GM12878 (cell line): ENCODE results near the gene CMTM4. TPM values are rescaled to one million over a fixed set of nuclear protein-coding genes. Genes with fewer than 3 reads are reported as not detected.

Experiments
- ATAC-seq: fragments of 200-7000 bp; cut with Tn5 transposase; 3 replicates; pipeline ENCODE4 v1.9.1; 2020; ENCODE audit warnings: mild to moderate bottlenecking, moderate library complexity
- BruUV-seq: library from RNA; stranded (reverse); fragments of 400-500 nt; replicated peaks from 2 replicates; lab custom pipeline; 2021; lab: Mats Ljungman, UMichigan
- CTCF ChIA-PET: fragments of 300-600 bp; sonication (Branson Sonifier 250); formaldehyde crosslinking; extraction: SDS; loops from one replicate; lab custom pipeline; 2021; ENCODE audit warnings: inconsistent platforms; lab: Yijun Ruan, JAX
- POLR2A ChIA-PET: fragments of 350-600 bp; formaldehyde crosslinking; extraction: SDS; loops from one replicate; lab custom pipeline; 2021; ENCODE audit warnings: inconsistent platforms; lab: Charles Lee
- RAD21 ChIA-PET: fragments of 300-600 bp; sonication (Branson Sonifier 250); formaldehyde crosslinking; loops from one replicate; lab custom pipeline; 2023; ENCODE audit warnings: antibody characterized with exemption; ENCODE audit not compliant: unreplicated experiment; lab: Charles Lee
- SMC1A ChIA-PET: fragments of 300-600 bp; sonication (Branson Sonifier 250); formaldehyde crosslinking; loops from one replicate; lab custom pipeline; 2023; ENCODE audit not compliant: unreplicated experiment, uncharacterized antibody; lab: Charles Lee
- DNase-seq: peaks from one replicate; pipeline ENCODE4 v3.0.0-alpha.2; 2011; ENCODE audit warnings: low read depth, low spot score
- FAIRE-seq: peaks from 3 replicates; lab custom pipeline; 2011; peaks lifted over from hg19 to GRCh38; lab: Jason Lieb, UNC
- H2AFZ ChIP-seq: 2 replicates; pipeline ENCODE4 v1.6.0; 2011; ENCODE audit warnings: low read depth, low read length, control low read depth; ENCODE audit not compliant: control insufficient read depth
- H3K27ac ChIP-seq: 2 replicates; pipeline ENCODE4 v1.5.1; 2011; ENCODE audit warnings: control low read depth; ENCODE audit not compliant: control insufficient read depth, insufficient read depth
- H3K27me3 ChIP-seq, 2 experiments: replicated peaks in 1 of 2; 2 replicates each; pipeline versions ENCODE4 v1.6.0 to v1.6.1; 2011; ENCODE audit warnings: low read length in 1 of 2; ENCODE audit not compliant: control insufficient read depth in 2 of 2, insufficient read depth in 2 of 2
- H3K36me3 ChIP-seq, 2 experiments: 2 replicates each; pipeline ENCODE4 v1.5.1; 2011; ENCODE audit warnings: low read length in 1 of 2; ENCODE audit not compliant: control insufficient read depth in 2 of 2, insufficient read depth in 2 of 2
- H3K4me1 ChIP-seq: 2 replicates; pipeline ENCODE4 v1.6.1; 2011; ENCODE audit warnings: mild to moderate bottlenecking, low read length, moderate library complexity, mixed read lengths; ENCODE audit not compliant: control insufficient read depth, insufficient read depth
- H3K4me2 ChIP-seq: 2 replicates; pipeline ENCODE4 v1.6.0; 2011; ENCODE audit warnings: control low read depth; ENCODE audit not compliant: control insufficient read depth, insufficient read depth
- H3K4me3 ChIP-seq: fragments of 200-600 bp; sonication (generic); 2 replicates; pipeline ENCODE4 v1.5.1; 2016
- H3K79me2 ChIP-seq: 2 replicates; pipeline ENCODE4 v1.6.0; 2011; ENCODE audit warnings: low read length; ENCODE audit not compliant: control insufficient read depth, insufficient read depth
- H3K9ac ChIP-seq: 2 replicates; pipeline ENCODE4 v1.8.0; 2011; ENCODE audit warnings: low read length, control low read depth, mixed read lengths; ENCODE audit not compliant: control insufficient read depth, insufficient read depth
- H3K9me3 ChIP-seq: replicated peaks from 3 replicates; pipeline ENCODE4 v1.5.1; 2011; ENCODE audit warnings: mild to moderate bottlenecking, low read length; ENCODE audit not compliant: control insufficient read depth, insufficient read depth
- H4K20me1 ChIP-seq: 2 replicates; pipeline ENCODE4 v1.6.0; 2011; ENCODE audit not compliant: control insufficient read depth, insufficient read depth
- BRCA1 ChIP-seq: IDR thresholded peaks from 2 replicates; pipeline ENCODE4 v1.6.1; 2011; ENCODE audit warnings: low read depth, low read length, improper control_type of control experiment
- CTCF ChIP-seq, 3 experiments: IDR thresholded peaks in 2 of 3; conservative IDR thresholded peaks in 1 of 3; 2 replicates each; pipeline ENCODE4 v1.5.1; 2011; ENCODE audit warnings: low read depth in 3 of 3, low read length in 3 of 3, mild to moderate bottlenecking in 3 of 3, control low read depth in 2 of 3, moderate library complexity in 2 of 3, inconsistent platforms in 1 of 3, mixed read lengths in 1 of 3; ENCODE audit not compliant: control insufficient read depth in 2 of 3, insufficient read depth in 1 of 3; ENCODE audit errors: extremely low read depth in 1 of 3
- E4F1 ChIP-seq: fragments of 450-650 bp; IDR thresholded peaks from 2 replicates; pipeline ENCODE4 v1.6.1; 2018; ENCODE audit warnings: borderline replicate concordance, mild to moderate bottlenecking; ENCODE audit not compliant: partially characterized antibody
- EZH2 ChIP-seq: IDR thresholded peaks from 2 replicates; pipeline ENCODE4 v1.6.1; 2012; ENCODE audit warnings: low read depth, mild to moderate bottlenecking, control low read depth, inconsistent platforms, low read length, borderline replicate concordance; ENCODE audit not compliant: control insufficient read depth
- IKZF2 ChIP-seq, 2 experiments: fragments of 450-650 bp; IDR thresholded peaks; 2 replicates each; pipeline ENCODE4 v1.6.1; 2017; ENCODE audit warnings: mild to moderate bottlenecking in 2 of 2, moderate library complexity in 2 of 2
- JUNB ChIP-seq: IDR thresholded peaks from 2 replicates; pipeline ENCODE4 v1.6.1; 2016; ENCODE audit warnings: antibody characterized with exemption, mild to moderate bottlenecking
- SUPT20H ChIP-seq: IDR thresholded peaks from 2 replicates; pipeline ENCODE4 v1.6.1; 2011; ENCODE audit warnings: low read depth, mild to moderate bottlenecking, low read length, moderate library complexity, borderline replicate concordance; ENCODE audit not compliant: control insufficient read depth
- TAF1 ChIP-seq: IDR thresholded peaks from 2 replicates; pipeline ENCODE4 v1.6.1; 2011; ENCODE audit warnings: mild to moderate bottlenecking, low read depth, low read length, borderline replicate concordance
- ZBTB11 ChIP-seq: fragments of 450-650 bp; formaldehyde crosslinking; IDR thresholded peaks from 2 replicates; pipeline ENCODE4 v1.5.0; 2022; ENCODE audit warnings: mild to moderate bottlenecking, missing genetic modification characterization
- ZNF24 ChIP-seq: fragments of 450-650 bp; IDR thresholded peaks from 2 replicates; pipeline ENCODE4 v1.6.1; 2017; ENCODE audit warnings: antibody characterized with exemption, mild to moderate bottlenecking
- ZNF687 ChIP-seq: fragments of 450-650 bp; IDR thresholded peaks from 2 replicates; pipeline ENCODE4 v1.6.1; 2017; ENCODE audit warnings: mild to moderate bottlenecking, moderate library complexity
- WGBS: methylation state at CpG from one replicate; pipeline ENCODE4 v1.1.6; 2016; ENCODE audit warnings: low lambda C conversion rate; ENCODE audit not compliant: insufficient replicate concordance, insufficient coverage; ENCODE audit errors: missing lambda C conversion rate; 5-methylcytosine and 5-hydroxymethylcytosine counted together
- in situ Hi-C: fragments of 300-500 bp; cut with MboI; formaldehyde crosslinking; loops from 9 replicates; pipeline ENCODE4 v1.14.3; 2018; ENCODE audit warnings: mixed read lengths
- intact Hi-C: fragments of 100-400 bp; cut with micrococcal nuclease; formaldehyde crosslinking; loops from one replicate; pipeline ENCODE4 v1.14.2; 2022; ENCODE audit not compliant: unreplicated experiment
- polyA plus RNA-seq, 11 experiments: library from polyadenylated mRNA; depleted of rRNA in 4 of 11; unstranded in 6 of 11; stranded (reverse) in 5 of 11; fragments of >200 nt; fragmentation: Nextera tagmentation in 4 of 11; fragmentation: Illumina TruSeq in 1 of 11; extraction: Ambion mirVana in 4 of 11; extraction: Trizol in 1 of 11; gene quantifications; 1 replicate in 1 of 11; 2 replicates in 10 of 11; pipeline versions ENCODE4 v1.2.1 to v1.2.3, GENCODE V29; 2011 to 2016; ENCODE audit warnings: inconsistent platforms in 2 of 11, missing spikeins in 2 of 11, low read depth in 1 of 11
- total RNA-seq, 4 experiments: library from RNA; depleted of rRNA in 3 of 4; stranded (reverse); fragments of >200 nt in 3 of 4; fragmentation: Illumina TruSeq in 1 of 4; extraction: Trizol in 1 of 4; gene quantifications; 2 replicates each; pipeline versions ENCODE4 v1.2.1 to v1.2.3, GENCODE V29; 2013 to 2021

CMTM4 gene
- total and polyA plus RNA-seq, 10 of the 15 experiments (the other 5 are each of a cell fraction or from before 2014, with no cell fraction given): 0.02 to 0.43 (median 0.15) TPM; not detected in 2

GRCh38 chr16:66731101-66731500, 34.6 kb upstream of the CMTM4 start:
- Histone ChIP-seq H3K4me1 (no peaks in the 10 kb centered on the region), H3K36me3 (peaks cover 22 to 40% of the 10 kb centered on the region in 2 experiments), H2AFZ (no peak overlapping the region), H4K20me1 (no peaks in the 10 kb centered on the region; the same call in 1 of the 2 replicates), H3K27ac (no peak overlapping the region), H3K79me2 (no peaks in the 10 kb centered on the region), H3K9me3 (no peaks in the 10 kb centered on the region), H3K9ac (no peak overlapping the region), H3K27me3 (no peaks in the 10 kb centered on the region), H3K4me3 (no peak overlapping the region), H3K4me2 (no peak overlapping the region)
- ChIA-PET CTCF (interaction anchor here (1.0 to 4.1 kb wide), 7 partner anchors 9 to 142 kb away, joined by 3 to 25 read pairs (median 7); partner anchors contain the start of gene DYNC1LI2), RAD21 (interaction anchor here (1.2 to 1.5 kb wide), 2 partner anchors 137 to 150 kb away, joined by 3 to 5 read pairs; no protein-coding TSS in a partner anchor), POLR2A (interaction anchor here (0.6 kb wide), 1 partner anchor 11 kb away, joined by 4 read pairs; no protein-coding TSS in a partner anchor), SMC1A (interaction anchor here (1.7 kb wide), 1 partner anchor 10 kb away, joined by 4 read pairs; no protein-coding TSS in a partner anchor)
- 92% methylated on average over 7 of the region's 7 CpGs for WGBS
- DNase-seq (no peak), FAIRE-seq (no peak), ATAC-seq (no peak)
- in situ Hi-C loops: no loop called here
- BruUV-seq: no TSS peak
- intact Hi-C loops: no loop called here
- TF ChIP-seq ZNF24 (no peak), IKZF2 (IDR thresholded peaks at IDR 0.05) (no peak), ZNF687 (no peak), BRCA1 (no peak), E4F1 (no peak), CTCF (IDR thresholded peaks at IDR 0.05 in 2 of 3, conservative IDR thresholded peaks at IDR 0.05 in 1 of 3; ENCODE audit: control insufficient read depth in 2 of 3, extremely low read depth in 1 of 3, insufficient read depth in 1 of 3, low read depth in 3 of 3, low read length in 3 of 3) (no peak), ZBTB11 (CRISPR knock-in tag) (no peak), EZH2 (no peak), SUPT20H (no peak), JUNB (no peak), TAF1 (no peak)
